ENCODE data around the gene GUCD1.

Gene GUCD1

DNA sequence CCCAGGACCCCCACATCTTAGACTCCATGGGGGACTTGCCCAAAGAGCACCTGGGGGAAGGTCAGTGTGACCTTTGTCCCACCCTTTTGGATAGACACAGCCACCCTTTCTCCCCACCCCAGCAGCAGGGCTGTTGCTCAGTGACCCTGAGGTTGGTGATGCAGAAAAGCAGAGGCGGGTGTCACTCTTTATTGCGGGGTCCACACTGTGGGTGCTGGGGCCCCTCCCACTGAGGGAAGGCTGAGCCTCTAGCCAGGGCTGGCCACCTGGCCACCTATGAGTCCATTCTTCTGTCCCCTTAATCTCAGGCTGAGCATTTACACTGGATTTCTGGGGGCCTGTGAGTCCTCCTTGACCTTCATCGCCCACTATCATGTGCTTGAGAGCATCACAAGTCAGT lies 30.5 kb upstream of the GUCD1 start:
- Histone ChIP-seq H3K79me2 (ENCODE audit: insufficient read depth, low read length) (no peaks in the 10 kb centered on the region), H3K4me3 (ENCODE audit: insufficient read depth, low read length, poor library complexity, severe bottlenecking) (no peak overlapping the region), H3K9ac (ENCODE audit: low read length) (no peak overlapping the region), H3F3A (ENCODE audit: insufficient read depth) (no peaks in the 10 kb centered on the region), H3K9me3 (ENCODE audit: insufficient read depth, low read length) (no peaks in the 10 kb centered on the region), H3K27ac (ENCODE audit: low read depth, low read length) (no peak overlapping the region), H3K9me2 (replicated peaks; ENCODE audit: insufficient read depth, low read length) (no peaks in the 10 kb centered on the region), H4K20me1 (ENCODE audit: low read depth, low read length) (no peaks in the 10 kb centered on the region), H3K4me2 (ENCODE audit: low read depth, low read length, poor library complexity, severe bottlenecking) (no peak overlapping the region), H3K27me3 (ENCODE audit: low read length) (no peaks in the 10 kb centered on the region), H2AFZ (ENCODE audit: low read depth, low read length, severe bottlenecking) (no peak overlapping the region), H3K36me3 (ENCODE audit: low read length) (no peaks in the 10 kb centered on the region)
- no peak for TF ChIP-seq EZH2phosphoT487 (conservative IDR thresholded peaks at IDR 0.05; ENCODE audit: low read length)
- TF ChIP-seq, protein P1, sequence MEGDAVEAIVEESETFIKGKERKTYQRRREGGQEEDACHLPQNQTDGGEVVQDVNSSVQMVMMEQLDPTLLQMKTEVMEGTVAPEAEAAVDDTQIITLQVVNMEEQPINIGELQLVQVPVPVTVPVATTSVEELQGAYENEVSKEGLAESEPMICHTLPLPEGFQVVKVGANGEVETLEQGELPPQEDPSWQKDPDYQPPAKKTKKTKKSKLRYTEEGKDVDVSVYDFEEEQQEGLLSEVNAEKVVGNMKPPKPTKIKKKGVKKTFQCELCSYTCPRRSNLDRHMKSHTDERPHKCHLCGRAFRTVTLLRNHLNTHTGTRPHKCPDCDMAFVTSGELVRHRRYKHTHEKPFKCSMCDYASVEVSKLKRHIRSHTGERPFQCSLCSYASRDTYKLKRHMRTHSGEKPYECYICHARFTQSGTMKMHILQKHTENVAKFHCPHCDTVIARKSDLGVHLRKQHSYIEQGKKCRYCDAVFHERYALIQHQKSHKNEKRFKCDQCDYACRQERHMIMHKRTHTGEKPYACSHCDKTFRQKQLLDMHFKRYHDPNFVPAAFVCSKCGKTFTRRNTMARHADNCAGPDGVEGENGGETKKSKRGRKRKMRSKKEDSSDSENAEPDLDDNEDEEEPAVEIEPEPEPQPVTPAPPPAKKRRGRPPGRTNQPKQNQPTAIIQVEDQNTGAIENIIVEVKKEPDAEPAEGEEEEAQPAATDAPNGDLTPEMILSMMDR (IDR thresholded peaks at IDR 0.05; ENCODE audit: insufficient read depth, low read length, poor library complexity, severe bottlenecking), result no peak

DNA sequence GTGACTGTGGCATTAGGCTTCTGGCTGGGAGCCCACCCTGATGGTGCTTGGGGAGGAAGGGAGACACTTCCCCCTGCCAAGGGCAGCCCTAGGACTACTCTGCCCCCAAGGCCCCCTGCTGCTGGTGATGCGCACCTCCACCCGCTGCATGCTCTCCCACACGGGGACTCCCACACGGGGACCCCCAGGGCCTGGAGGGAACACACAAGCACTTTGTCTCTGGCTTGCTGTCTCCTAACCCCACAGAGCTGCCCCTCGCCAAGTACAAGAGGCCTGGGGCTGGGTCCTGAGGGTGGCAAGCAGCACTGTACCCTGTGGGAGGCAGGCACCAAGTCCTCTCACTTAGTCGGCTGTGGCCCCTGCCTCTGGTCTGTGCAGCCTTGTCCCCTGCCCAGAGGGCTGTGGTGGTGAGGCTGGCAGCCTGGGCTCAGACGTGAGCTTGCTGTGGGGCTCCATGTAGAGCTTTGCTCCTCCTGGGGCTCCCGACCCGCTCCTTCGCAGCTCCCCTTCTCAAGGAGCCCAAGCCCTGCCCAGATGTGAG lies 30.0 kb upstream of the GUCD1 start:
- no peaks in the 10 kb centered on the region for H3K36me3 ChIP-seq (ENCODE audit: low read length)
- no peak overlapping the region for H3K27ac ChIP-seq (ENCODE audit: low read depth, low read length)
- H4K20me1 ChIP-seq (ENCODE audit: low read depth, low read length), result no peaks in the 10 kb centered on the region
- no peak overlapping the region for H2AFZ ChIP-seq (ENCODE audit: low read depth, low read length, severe bottlenecking)
- H3K4me3 ChIP-seq (ENCODE audit: insufficient read depth, low read length, poor library complexity, severe bottlenecking), result no peak overlapping the region
- H3K9me2 ChIP-seq (replicated peaks; ENCODE audit: insufficient read depth, low read length), result no peaks in the 10 kb centered on the region
- no peaks in the 10 kb centered on the region for H3K27me3 ChIP-seq (ENCODE audit: low read length)
- no peaks in the 10 kb centered on the region for H3F3A ChIP-seq (ENCODE audit: insufficient read depth)
- no peaks in the 10 kb centered on the region for H3K79me2 ChIP-seq (ENCODE audit: insufficient read depth, low read length)
- TF ChIP-seq EZH2phosphoT487 (conservative IDR thresholded peaks at IDR 0.05; ENCODE audit: low read length), result no peak
- TF ChIP-seq, protein P1 (IDR thresholded peaks at IDR 0.05; ENCODE audit: insufficient read depth, low read length, poor library complexity, severe bottlenecking), result no peak
- no peak overlapping the region for H3K9ac ChIP-seq (ENCODE audit: low read length)
- H3K9me3 ChIP-seq (ENCODE audit: insufficient read depth, low read length), result no peaks in the 10 kb centered on the region
- H3K4me2 ChIP-seq (ENCODE audit: low read depth, low read length, poor library complexity, severe bottlenecking), result no peak overlapping the region

DNA sequence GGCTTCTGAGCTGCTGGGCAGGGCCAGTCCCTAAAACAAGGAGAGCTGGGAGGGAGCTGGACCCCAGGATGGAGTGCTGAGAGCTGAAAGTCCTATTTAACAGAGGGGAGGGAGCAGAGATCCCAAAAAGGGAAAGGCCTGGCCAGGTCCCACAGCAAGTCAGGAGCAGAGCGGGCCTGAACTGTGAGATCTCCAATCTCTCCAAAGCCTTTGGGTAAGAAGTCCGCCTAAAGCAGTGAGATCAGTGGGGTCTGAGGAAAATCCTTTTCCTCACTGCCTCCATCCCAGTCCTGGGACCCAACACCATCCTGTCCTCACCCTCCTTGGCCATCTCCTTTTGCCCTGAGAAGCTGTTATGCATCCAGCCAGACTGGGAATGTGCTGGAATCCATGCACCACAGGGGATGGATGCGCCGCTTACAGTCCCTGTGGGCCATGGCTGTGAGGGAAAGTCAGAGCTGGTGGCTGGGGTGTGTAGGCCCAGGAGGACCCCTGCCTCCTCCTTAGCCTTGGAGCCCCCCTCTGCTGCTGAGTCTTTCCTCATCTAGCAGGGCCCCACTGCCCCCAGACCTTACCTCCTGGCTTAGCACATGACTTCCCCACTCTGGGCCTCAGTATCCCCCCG lies 29.3 kb upstream of the GUCD1 start:
- Histone ChIP-seq H2AFZ (ENCODE audit: low read depth, low read length, severe bottlenecking) (no peak overlapping the region), H3K4me3 (ENCODE audit: insufficient read depth, low read length, poor library complexity, severe bottlenecking) (no peak overlapping the region), H3K36me3 (ENCODE audit: low read length) (no peaks in the 10 kb centered on the region), H3K79me2 (ENCODE audit: insufficient read depth, low read length) (no peaks in the 10 kb centered on the region), H3K27me3 (ENCODE audit: low read length) (no peaks in the 10 kb centered on the region), H3K9me3 (ENCODE audit: insufficient read depth, low read length) (no peaks in the 10 kb centered on the region), H3K27ac (ENCODE audit: low read depth, low read length) (no peak overlapping the region), H4K20me1 (ENCODE audit: low read depth, low read length) (no peaks in the 10 kb centered on the region), H3K9me2 (replicated peaks; ENCODE audit: insufficient read depth, low read length) (no peaks in the 10 kb centered on the region), H3K9ac (ENCODE audit: low read length) (no peak overlapping the region), H3F3A (ENCODE audit: insufficient read depth) (no peaks in the 10 kb centered on the region), H3K4me2 (ENCODE audit: low read depth, low read length, poor library complexity, severe bottlenecking) (no peak overlapping the region)
- TF ChIP-seq EZH2phosphoT487 (conservative IDR thresholded peaks at IDR 0.05; ENCODE audit: low read length), result no peak
- TF ChIP-seq, protein P1 (IDR thresholded peaks at IDR 0.05; ENCODE audit: insufficient read depth, low read length, poor library complexity, severe bottlenecking), result no peak

Measured in SU-DHL-6 (cell line).